ENCODE data around the gene USE1.

DNA sequence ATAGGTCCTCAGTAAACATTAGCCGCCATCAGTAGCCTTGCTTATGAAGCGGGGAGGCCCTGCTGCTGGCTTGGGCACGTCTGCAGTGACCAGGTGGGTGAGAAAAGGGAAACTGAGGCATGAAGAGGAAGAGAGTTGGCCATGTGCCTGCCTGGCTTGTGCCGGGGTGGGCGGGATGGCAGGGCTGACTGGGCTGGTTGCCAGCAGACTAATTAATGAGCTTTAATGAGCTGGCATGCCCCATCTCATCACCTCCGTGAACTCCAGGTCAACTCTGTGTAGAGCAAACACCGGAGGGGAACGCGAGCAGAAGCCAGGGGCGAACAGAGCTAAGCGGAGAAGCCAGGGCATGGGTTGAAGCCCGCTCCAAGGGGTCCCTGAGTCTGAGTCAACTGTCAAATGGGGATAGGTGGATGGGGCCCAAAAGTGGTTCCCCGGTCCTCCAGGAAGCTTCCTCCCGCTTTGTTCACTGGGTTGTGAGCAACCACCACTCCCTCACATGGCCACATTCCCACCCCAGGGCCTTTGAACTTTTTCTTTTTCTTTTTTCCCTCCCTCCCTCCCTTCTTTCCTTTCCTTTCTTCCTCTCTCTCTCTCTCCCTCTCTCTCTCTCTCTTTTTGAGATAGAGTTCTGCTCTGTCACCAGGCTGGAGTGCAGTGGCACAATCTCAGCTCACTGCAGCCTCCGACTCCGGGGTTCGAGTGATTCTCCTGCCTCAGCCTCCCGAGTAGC lies 21.8 kb downstream of the USE1 start:
- TF ChIP-seq, protein P1, sequence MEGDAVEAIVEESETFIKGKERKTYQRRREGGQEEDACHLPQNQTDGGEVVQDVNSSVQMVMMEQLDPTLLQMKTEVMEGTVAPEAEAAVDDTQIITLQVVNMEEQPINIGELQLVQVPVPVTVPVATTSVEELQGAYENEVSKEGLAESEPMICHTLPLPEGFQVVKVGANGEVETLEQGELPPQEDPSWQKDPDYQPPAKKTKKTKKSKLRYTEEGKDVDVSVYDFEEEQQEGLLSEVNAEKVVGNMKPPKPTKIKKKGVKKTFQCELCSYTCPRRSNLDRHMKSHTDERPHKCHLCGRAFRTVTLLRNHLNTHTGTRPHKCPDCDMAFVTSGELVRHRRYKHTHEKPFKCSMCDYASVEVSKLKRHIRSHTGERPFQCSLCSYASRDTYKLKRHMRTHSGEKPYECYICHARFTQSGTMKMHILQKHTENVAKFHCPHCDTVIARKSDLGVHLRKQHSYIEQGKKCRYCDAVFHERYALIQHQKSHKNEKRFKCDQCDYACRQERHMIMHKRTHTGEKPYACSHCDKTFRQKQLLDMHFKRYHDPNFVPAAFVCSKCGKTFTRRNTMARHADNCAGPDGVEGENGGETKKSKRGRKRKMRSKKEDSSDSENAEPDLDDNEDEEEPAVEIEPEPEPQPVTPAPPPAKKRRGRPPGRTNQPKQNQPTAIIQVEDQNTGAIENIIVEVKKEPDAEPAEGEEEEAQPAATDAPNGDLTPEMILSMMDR (IDR thresholded peaks at IDR 0.05): no peak
- no peak for TF ChIP-seq EP300 (IDR thresholded peaks at IDR 0.05; ENCODE audit: low read depth)
- no peak for TF ChIP-seq POLR2A (IDR thresholded peaks at IDR 0.05)

Data from transverse colon (tissue), 3 donors.